KMS-11 (cell line): ENCODE data around the gene AMPD2.

Source experiments
- H2AFZ ChIP-seq: fragments of 200-600 bp; sonication (generic); 2 replicates; pipeline ENCODE4 v1.6.1; 2016; ENCODE audit warnings: antibody characterized with exemption, mixed run types, low read depth
- H3K27ac ChIP-seq: fragments of 200-600 bp; sonication (generic); 2 replicates; pipeline ENCODE4 v1.6.1; 2016; ENCODE audit warnings: mild to moderate bottlenecking, mixed run types
- H3K27me3 ChIP-seq: fragments of 200-600 bp; sonication (generic); 2 replicates; pipeline ENCODE4 v1.6.1; 2017; ENCODE audit warnings: mild to moderate bottlenecking, low read depth, mixed run types, moderate library complexity; ENCODE audit not compliant: insufficient read depth
- H3K36me3 ChIP-seq: fragments of 200-600 bp; sonication (generic); 2 replicates; pipeline ENCODE4 v1.6.1; 2017; ENCODE audit warnings: mild to moderate bottlenecking, mixed run types; ENCODE audit not compliant: insufficient read depth
- H3K4me1 ChIP-seq: fragments of 200-600 bp; sonication (generic); 2 replicates; pipeline ENCODE4 v1.6.1; 2016; ENCODE audit warnings: mild to moderate bottlenecking, low read depth, mixed run types; ENCODE audit not compliant: poor library complexity, severe bottlenecking
- H3K4me2 ChIP-seq: fragments of 200-600 bp; sonication (generic); 2 replicates; pipeline ENCODE4 v1.7.0; 2016; ENCODE audit warnings: mild to moderate bottlenecking, mixed run types
- H3K4me3 ChIP-seq: fragments of 200-600 bp; sonication (generic); IDR thresholded peaks from 2 replicates; pipeline ENCODE4 v1.6.1; 2017; ENCODE audit warnings: low read depth, low read length, mixed read lengths; ENCODE audit not compliant: insufficient read depth
- H3K79me2 ChIP-seq: fragments of 200-600 bp; sonication (generic); 2 replicates; pipeline ENCODE4 v1.6.1; 2016; ENCODE audit warnings: low read depth, mixed run types; ENCODE audit not compliant: insufficient read depth
- H3K9ac ChIP-seq: fragments of 200-600 bp; sonication (generic); 2 replicates; pipeline ENCODE4 v1.6.1; 2016; ENCODE audit warnings: mild to moderate bottlenecking, mixed run types
- H4K20me1 ChIP-seq: fragments of 200-600 bp; sonication (generic); 2 replicates; pipeline ENCODE4 v1.6.1; 2016; ENCODE audit warnings: mild to moderate bottlenecking, mixed run types; ENCODE audit not compliant: insufficient read depth
- CTCF ChIP-seq: fragments of 200-600 bp; sonication (generic); conservative IDR thresholded peaks from 2 replicates; pipeline ENCODE4 v1.6.1; 2017; ENCODE audit warnings: low read depth, mild to moderate bottlenecking, antibody characterized with exemption, low read length, moderate library complexity, mixed read lengths

AMPD2 gene

GRCh38 chr1:109598156-109598555, 21.5 kb upstream of the AMPD2 start:
- H3K36me3 ChIP-seq, result no peaks in the 10 kb centered on the region
- H4K20me1 ChIP-seq, result no peaks in the 10 kb centered on the region
- no peak overlapping the region for H2AFZ ChIP-seq
- no peaks in the 10 kb centered on the region for H3K79me2 ChIP-seq
- no peaks in the 10 kb centered on the region for H3K27me3 ChIP-seq
- no peak for TF ChIP-seq CTCF
- no peak overlapping the region for H3K4me2 ChIP-seq
- H3K27ac ChIP-seq, result no peak overlapping the region
- H3K4me1 ChIP-seq, result no peaks in the 10 kb centered on the region
- no peak overlapping the region for H3K4me3 ChIP-seq
- no peak overlapping the region for H3K9ac ChIP-seq

GRCh38 chr1:109598655-109599054, 21.0 kb upstream of the AMPD2 start:
- H3K4me3 ChIP-seq, result no peak overlapping the region
- H3K79me2 ChIP-seq, result no peaks in the 10 kb centered on the region
- no peaks in the 10 kb centered on the region for H3K4me1 ChIP-seq
- H3K4me2 ChIP-seq, result no peak overlapping the region
- no peaks in the 10 kb centered on the region for H4K20me1 ChIP-seq
- H2AFZ ChIP-seq, result no peak overlapping the region
- TF ChIP-seq CTCF, result peak; percentile 49; the same call in 1 of the 2 replicates
- H3K27me3 ChIP-seq, result no peaks in the 10 kb centered on the region
- no peak overlapping the region for H3K9ac ChIP-seq
- no peak overlapping the region for H3K27ac ChIP-seq
- no peaks in the 10 kb centered on the region for H3K36me3 ChIP-seq

- TF ChIP-seq CTCF, result no peak
- Histone ChIP-seq H4K20me1 (no peaks in the 10 kb centered on the region), H3K36me3 (no peaks in the 10 kb centered on the region)
Measured at GRCh38 chr1:109603229-109603628, 16.4 kb upstream of the AMPD2 start.

GRCh38 chr1:109605381-109605780, 14.3 kb upstream of the AMPD2 start:
- H4K20me1 ChIP-seq, result no peaks in the 10 kb centered on the region
- H3K27me3 ChIP-seq, result no peaks in the 10 kb centered on the region
- H3K4me1 ChIP-seq, result no peaks in the 10 kb centered on the region
- no peak overlapping the region for H2AFZ ChIP-seq
- H3K27ac ChIP-seq, result no peak overlapping the region
- no peaks in the 10 kb centered on the region for H3K36me3 ChIP-seq
- H3K4me2 ChIP-seq, result no peak overlapping the region
- no peak overlapping the region for H3K4me3 ChIP-seq
- H3K79me2 ChIP-seq, result no peaks in the 10 kb centered on the region
- H3K9ac ChIP-seq, result no peak overlapping the region
- TF ChIP-seq CTCF, result no peak

More at GRCh38 chr1:109603229-109603628, 16.4 kb upstream of the AMPD2 start:
- Histone ChIP-seq H3K27me3 (no peaks in the 10 kb centered on the region), H3K4me2 (no peak overlapping the region), H3K4me3 (no peak overlapping the region), H3K9ac (no peak overlapping the region), H2AFZ (no peak overlapping the region), H3K79me2 (no peaks in the 10 kb centered on the region), H3K27ac (no peak overlapping the region), H3K4me1 (no peaks in the 10 kb centered on the region)

GRCh38 chr1:109609881-109610280, 9.8 kb upstream of the AMPD2 start:
- no peak overlapping the region for H3K9ac ChIP-seq
- no peak for TF ChIP-seq CTCF

More at GRCh38 chr1:109609881-109610280, 9.8 kb upstream of the AMPD2 start:
- Histone ChIP-seq H3K79me2 (no peaks in the 10 kb centered on the region), H4K20me1 (no peaks in the 10 kb centered on the region), H3K4me1 (no peaks in the 10 kb centered on the region), H2AFZ (no peak overlapping the region), H3K4me2 (no peak overlapping the region), H3K27me3 (no peaks in the 10 kb centered on the region), H3K27ac (no peak overlapping the region), H3K4me3 (no peak overlapping the region), H3K36me3 (no peaks in the 10 kb centered on the region)
